GM23338 (cell line): ENCODE measurements around the gene IGLL5. TPM values are rescaled to one million over a fixed set of nuclear protein-coding genes. Genes with fewer than 3 reads are reported as not detected.

Experiments used
- ATAC-seq: fragments of 200-7000 bp; cut with Tn5 transposase; 3 replicates; pipeline ENCODE4 v1.9.1; 2020
- DNase-seq: peaks from one replicate; pipeline ENCODE4 v3.0.0-alpha.2; 2015; ENCODE audit warnings: low spot score
- H2AFZ ChIP-seq: fragments of 200-600 bp; sonication (generic); 2 replicates; pipeline ENCODE4 v1.8.0; 2016; ENCODE audit warnings: antibody characterized with exemption, mild to moderate bottlenecking, moderate library complexity
- H3F3A ChIP-seq: fragments of 200-600 bp; sonication (generic); replicated peaks from 2 replicates; pipeline ENCODE4 v1.8.0; 2017; ENCODE audit warnings: antibody characterized with exemption, mixed run types, low read depth
- H3K27ac ChIP-seq: fragments of 200-600 bp; sonication (generic); 2 replicates; pipeline ENCODE4 v1.6.1; 2016; ENCODE audit warnings: low read depth
- H3K27me3 ChIP-seq: fragments of 200-600 bp; sonication (generic); 2 replicates; pipeline ENCODE4 v1.8.0; 2016; ENCODE audit warnings: mild to moderate bottlenecking, mixed run types, moderate library complexity; ENCODE audit not compliant: insufficient read depth
- H3K36me3 ChIP-seq: fragments of 200-600 bp; sonication (generic); 2 replicates; pipeline ENCODE4 v1.8.0; 2016; ENCODE audit warnings: mild to moderate bottlenecking; ENCODE audit not compliant: insufficient read depth
- H3K4me1 ChIP-seq: fragments of 200-600 bp; sonication (generic); 2 replicates; pipeline ENCODE4 v1.8.0; 2016; ENCODE audit warnings: mild to moderate bottlenecking, moderate library complexity; ENCODE audit not compliant: insufficient read depth
- H3K4me2 ChIP-seq: fragments of 200-600 bp; sonication (generic); 2 replicates; pipeline ENCODE4 v1.7.1; 2017; ENCODE audit warnings: mixed run types
- H3K4me3 ChIP-seq: fragments of 200-600 bp; sonication (generic); 2 replicates; pipeline ENCODE4 v1.6.1; 2016; ENCODE audit warnings: mixed run types
- H3K79me2 ChIP-seq: fragments of 200-600 bp; sonication (generic); replicated peaks from 2 replicates; pipeline ENCODE4 v1.8.0; 2017; ENCODE audit warnings: mild to moderate bottlenecking; ENCODE audit not compliant: insufficient read depth
- H3K9me2 ChIP-seq: fragments of 200-600 bp; sonication (generic); 2 replicates; pipeline ENCODE4 v1.8.0; 2017; ENCODE audit not compliant: insufficient read depth
- H4K20me1 ChIP-seq: fragments of 200-600 bp; sonication (generic); replicated peaks from 2 replicates; pipeline ENCODE4 v1.8.0; 2017; ENCODE audit warnings: mild to moderate bottlenecking; ENCODE audit not compliant: insufficient read depth
- H3K27ac Mint-ChIP-seq: 2 replicates; pipeline ENCODE4 v1.8.0; 2020; ENCODE audit warnings: inconsistent platforms, mild to moderate bottlenecking, moderate library complexity, mixed read lengths
- H3K27me3 Mint-ChIP-seq: 3 replicates; pipeline ENCODE4 v1.8.0; 2022; ENCODE audit warnings: low read depth, mild to moderate bottlenecking, moderate library complexity, mixed read lengths, inconsistent platforms; ENCODE audit not compliant: insufficient read depth, poor library complexity
- H3K36me3 Mint-ChIP-seq: 3 replicates; pipeline ENCODE4 v1.8.0; 2021; ENCODE audit warnings: low read depth, mild to moderate bottlenecking, inconsistent platforms, moderate library complexity, mixed read lengths
- H3K4me1 Mint-ChIP-seq: 3 replicates; pipeline ENCODE4 v1.8.0; 2020; ENCODE audit warnings: mild to moderate bottlenecking, inconsistent platforms, mixed read lengths
- H3K4me3 Mint-ChIP-seq: 3 replicates; pipeline ENCODE4 v1.8.0; 2021; ENCODE audit warnings: moderate library complexity, mild to moderate bottlenecking, inconsistent platforms, mixed read lengths
- H3K9me3 Mint-ChIP-seq: 3 replicates; pipeline ENCODE4 v1.8.0; 2020; ENCODE audit warnings: moderate library complexity, mild to moderate bottlenecking, inconsistent platforms, mixed read lengths
- CREB1 ChIP-seq: fragments of 250-450 bp; sonication (Bioruptor Pico); IDR thresholded peaks from 2 replicates; pipeline ENCODE4 v1.5.0; 2020; ENCODE audit warnings: low read depth, mild to moderate bottlenecking, moderate library complexity
- EZH2 ChIP-seq: fragments of 200-600 bp; sonication (generic); IDR thresholded peaks from one replicate; pipeline ENCODE4 v1.8.0; 2017; ENCODE audit warnings: antibody characterized with exemption, mild to moderate bottlenecking, low read depth; ENCODE audit not compliant: unreplicated experiment
- JUNB ChIP-seq: IDR thresholded peaks from one replicate; pipeline ENCODE4 v1.6.1; 2016; ENCODE audit warnings: antibody characterized with exemption; ENCODE audit not compliant: unreplicated experiment
- NANOG ChIP-seq: IDR thresholded peaks from 2 replicates; pipeline ENCODE4 v1.6.1; 2016; ENCODE audit warnings: antibody characterized with exemption, borderline replicate concordance
- POLR2AphosphoS5 ChIP-seq: IDR thresholded peaks from 2 replicates; pipeline ENCODE4 v1.6.1; 2016; ENCODE audit warnings: antibody characterized with exemption, low read depth
- STAT1 ChIP-seq: IDR thresholded peaks from one replicate; pipeline ENCODE4 v1.6.1; 2016; ENCODE audit warnings: antibody characterized with exemption; ENCODE audit not compliant: unreplicated experiment
- ZNF114 ChIP-seq: fragments of 250-450 bp; sonication (Bioruptor Pico); IDR thresholded peaks from 2 replicates; pipeline ENCODE4 v1.5.0; 2020; ENCODE audit warnings: mild to moderate bottlenecking, moderate library complexity
- ZNF331 ChIP-seq: fragments of 250-450 bp; sonication (Bioruptor Pico); IDR thresholded peaks from 2 replicates; pipeline ENCODE4 v1.5.0; 2020; ENCODE audit warnings: low read depth, mild to moderate bottlenecking, moderate library complexity
- long read RNA-seq: library from polyadenylated mRNA; unstranded; transcript quantifications from one replicate; pipeline ENCODE4 v2.0.0, GENCODE V29; 2020; ENCODE audit not compliant: unreplicated experiment
- polyA plus RNA-seq: library from polyadenylated mRNA; unstranded; fragments of >200 nt; fragmentation: Nextera tagmentation; extraction: Ambion mirVana; gene quantifications from 2 replicates; pipeline ENCODE4 v1.2.1, GENCODE V29; 2016
- total RNA-seq: library from RNA; depleted of rRNA; stranded (reverse); fragments of >200 nt; shearing (Covaris generic); gene quantifications from 2 replicates; pipeline ENCODE4 v1.2.3, GENCODE V29; 2014; rRNA removed
- TF ChIP-seq, protein P1 (sequence below), 2 experiments: fragments of 200-600 bp in 1 of 2; sonication (generic) in 1 of 2; conservative IDR thresholded peaks; 2 replicates each; pipeline versions ENCODE4 v1.5.1 to v1.6.1; 2016 to 2017; ENCODE audit warnings: antibody characterized with exemption in 2 of 2, low read depth in 2 of 2, mild to moderate bottlenecking in 2 of 2, moderate library complexity in 1 of 2
- TF ChIP-seq, protein P2 (sequence below): IDR thresholded peaks from one replicate; pipeline ENCODE4 v1.6.1; 2018; ENCODE audit warnings: antibody characterized with exemption; ENCODE audit not compliant: unreplicated experiment
- TF ChIP-seq, protein P3 (sequence below): fragments of 250-450 bp; sonication (Bioruptor Pico); IDR thresholded peaks from 2 replicates; pipeline ENCODE4 v1.5.0; 2020; ENCODE audit warnings: mild to moderate bottlenecking, moderate library complexity

IGLL5 gene
- total RNA-seq (not detected in 2 replicates), polyA plus RNA-seq (not detected in 2 replicates)
- long read RNA-seq: 0 reads

DNA sequence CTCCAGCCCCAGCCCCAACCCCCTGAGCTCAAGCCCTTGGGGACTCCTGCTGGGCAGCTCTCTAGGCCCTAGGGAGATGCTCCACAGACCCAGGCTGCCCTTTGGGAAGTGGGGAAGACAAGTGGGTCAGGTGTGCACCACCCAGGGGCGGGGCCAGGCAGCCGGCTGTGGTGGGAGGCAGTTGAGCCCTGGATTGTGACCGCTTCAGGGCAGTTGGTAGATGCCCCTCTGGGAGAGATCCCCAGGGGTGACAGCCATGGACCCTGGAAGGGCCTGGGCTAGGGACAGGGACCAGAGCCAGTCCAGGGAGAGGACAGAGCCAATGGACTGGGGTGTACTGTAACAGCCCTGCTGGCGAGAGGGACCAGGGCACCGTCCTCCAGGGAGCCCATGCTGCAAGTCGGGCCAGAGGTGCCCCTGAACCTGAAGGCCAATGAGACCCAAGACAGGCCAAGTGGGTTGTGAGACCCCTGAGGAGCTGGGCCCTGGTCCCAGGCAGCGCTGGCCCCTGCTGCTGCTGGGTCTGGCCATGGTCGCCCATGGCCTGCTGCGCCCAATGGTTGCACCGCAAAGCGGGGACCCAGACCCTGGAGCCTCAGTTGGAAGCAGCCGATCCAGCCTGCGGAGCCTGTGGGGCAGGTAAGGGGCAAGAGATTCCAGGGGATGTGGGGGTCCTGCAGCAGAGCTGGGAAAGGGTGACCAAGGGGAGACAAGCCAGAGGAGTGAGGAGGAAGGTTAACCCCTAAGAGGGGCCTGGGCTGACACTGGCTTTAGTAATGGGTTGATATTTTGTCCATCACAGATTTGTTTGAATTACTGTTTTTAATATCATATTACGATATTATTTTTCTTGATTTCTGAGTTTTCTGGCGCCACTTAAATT is at the start of gene IGLL5:
Gene IGLL5, plus strand, starts transcription at position 196 of the 883 bp plus-strand sequence. Its CDS starts 238 bp downstream, at position 434.
- Mint-ChIP-seq H3K27me3 (peaks cover 34% of the 10 kb centered on the region), H3K27ac (no peak within 1 kb of the TSS), H3K36me3 (no peaks in the 10 kb centered on the region), H3K4me1 (no peaks in the 10 kb centered on the region), H3K4me3 (no peak within 1 kb of the TSS), H3K9me3 (no peaks in the 10 kb centered on the region; the same call in 2 of the 3 replicates)
- no peak within 1 kb of the TSS for H3K4me2 ChIP-seq
- H3K4me1 ChIP-seq: no peaks in the 10 kb centered on the region
- H3K4me3 ChIP-seq: no peak within 1 kb of the TSS
- TF ChIP-seq, protein P1, sequence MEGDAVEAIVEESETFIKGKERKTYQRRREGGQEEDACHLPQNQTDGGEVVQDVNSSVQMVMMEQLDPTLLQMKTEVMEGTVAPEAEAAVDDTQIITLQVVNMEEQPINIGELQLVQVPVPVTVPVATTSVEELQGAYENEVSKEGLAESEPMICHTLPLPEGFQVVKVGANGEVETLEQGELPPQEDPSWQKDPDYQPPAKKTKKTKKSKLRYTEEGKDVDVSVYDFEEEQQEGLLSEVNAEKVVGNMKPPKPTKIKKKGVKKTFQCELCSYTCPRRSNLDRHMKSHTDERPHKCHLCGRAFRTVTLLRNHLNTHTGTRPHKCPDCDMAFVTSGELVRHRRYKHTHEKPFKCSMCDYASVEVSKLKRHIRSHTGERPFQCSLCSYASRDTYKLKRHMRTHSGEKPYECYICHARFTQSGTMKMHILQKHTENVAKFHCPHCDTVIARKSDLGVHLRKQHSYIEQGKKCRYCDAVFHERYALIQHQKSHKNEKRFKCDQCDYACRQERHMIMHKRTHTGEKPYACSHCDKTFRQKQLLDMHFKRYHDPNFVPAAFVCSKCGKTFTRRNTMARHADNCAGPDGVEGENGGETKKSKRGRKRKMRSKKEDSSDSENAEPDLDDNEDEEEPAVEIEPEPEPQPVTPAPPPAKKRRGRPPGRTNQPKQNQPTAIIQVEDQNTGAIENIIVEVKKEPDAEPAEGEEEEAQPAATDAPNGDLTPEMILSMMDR (conservative IDR thresholded peaks at IDR 0.05; ENCODE audit: low read depth in 2 of 2): no peak
- TF ChIP-seq, protein P2, sequence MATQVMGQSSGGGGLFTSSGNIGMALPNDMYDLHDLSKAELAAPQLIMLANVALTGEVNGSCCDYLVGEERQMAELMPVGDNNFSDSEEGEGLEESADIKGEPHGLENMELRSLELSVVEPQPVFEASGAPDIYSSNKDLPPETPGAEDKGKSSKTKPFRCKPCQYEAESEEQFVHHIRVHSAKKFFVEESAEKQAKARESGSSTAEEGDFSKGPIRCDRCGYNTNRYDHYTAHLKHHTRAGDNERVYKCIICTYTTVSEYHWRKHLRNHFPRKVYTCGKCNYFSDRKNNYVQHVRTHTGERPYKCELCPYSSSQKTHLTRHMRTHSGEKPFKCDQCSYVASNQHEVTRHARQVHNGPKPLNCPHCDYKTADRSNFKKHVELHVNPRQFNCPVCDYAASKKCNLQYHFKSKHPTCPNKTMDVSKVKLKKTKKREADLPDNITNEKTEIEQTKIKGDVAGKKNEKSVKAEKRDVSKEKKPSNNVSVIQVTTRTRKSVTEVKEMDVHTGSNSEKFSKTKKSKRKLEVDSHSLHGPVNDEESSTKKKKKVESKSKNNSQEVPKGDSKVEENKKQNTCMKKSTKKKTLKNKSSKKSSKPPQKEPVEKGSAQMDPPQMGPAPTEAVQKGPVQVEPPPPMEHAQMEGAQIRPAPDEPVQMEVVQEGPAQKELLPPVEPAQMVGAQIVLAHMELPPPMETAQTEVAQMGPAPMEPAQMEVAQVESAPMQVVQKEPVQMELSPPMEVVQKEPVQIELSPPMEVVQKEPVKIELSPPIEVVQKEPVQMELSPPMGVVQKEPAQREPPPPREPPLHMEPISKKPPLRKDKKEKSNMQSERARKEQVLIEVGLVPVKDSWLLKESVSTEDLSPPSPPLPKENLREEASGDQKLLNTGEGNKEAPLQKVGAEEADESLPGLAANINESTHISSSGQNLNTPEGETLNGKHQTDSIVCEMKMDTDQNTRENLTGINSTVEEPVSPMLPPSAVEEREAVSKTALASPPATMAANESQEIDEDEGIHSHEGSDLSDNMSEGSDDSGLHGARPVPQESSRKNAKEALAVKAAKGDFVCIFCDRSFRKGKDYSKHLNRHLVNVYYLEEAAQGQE: no peak
- TF ChIP-seq NANOG (no peak), ZNF114 (CRISPR knock-in tag) (no peak), JUNB (no peak), STAT1 (no peak), EZH2 (no peak), POLR2AphosphoS5 (no peak), ZNF331 (CRISPR knock-in tag) (no peak), CREB1 (CRISPR knock-in tag) (no peak)
- TF ChIP-seq, protein P3, sequence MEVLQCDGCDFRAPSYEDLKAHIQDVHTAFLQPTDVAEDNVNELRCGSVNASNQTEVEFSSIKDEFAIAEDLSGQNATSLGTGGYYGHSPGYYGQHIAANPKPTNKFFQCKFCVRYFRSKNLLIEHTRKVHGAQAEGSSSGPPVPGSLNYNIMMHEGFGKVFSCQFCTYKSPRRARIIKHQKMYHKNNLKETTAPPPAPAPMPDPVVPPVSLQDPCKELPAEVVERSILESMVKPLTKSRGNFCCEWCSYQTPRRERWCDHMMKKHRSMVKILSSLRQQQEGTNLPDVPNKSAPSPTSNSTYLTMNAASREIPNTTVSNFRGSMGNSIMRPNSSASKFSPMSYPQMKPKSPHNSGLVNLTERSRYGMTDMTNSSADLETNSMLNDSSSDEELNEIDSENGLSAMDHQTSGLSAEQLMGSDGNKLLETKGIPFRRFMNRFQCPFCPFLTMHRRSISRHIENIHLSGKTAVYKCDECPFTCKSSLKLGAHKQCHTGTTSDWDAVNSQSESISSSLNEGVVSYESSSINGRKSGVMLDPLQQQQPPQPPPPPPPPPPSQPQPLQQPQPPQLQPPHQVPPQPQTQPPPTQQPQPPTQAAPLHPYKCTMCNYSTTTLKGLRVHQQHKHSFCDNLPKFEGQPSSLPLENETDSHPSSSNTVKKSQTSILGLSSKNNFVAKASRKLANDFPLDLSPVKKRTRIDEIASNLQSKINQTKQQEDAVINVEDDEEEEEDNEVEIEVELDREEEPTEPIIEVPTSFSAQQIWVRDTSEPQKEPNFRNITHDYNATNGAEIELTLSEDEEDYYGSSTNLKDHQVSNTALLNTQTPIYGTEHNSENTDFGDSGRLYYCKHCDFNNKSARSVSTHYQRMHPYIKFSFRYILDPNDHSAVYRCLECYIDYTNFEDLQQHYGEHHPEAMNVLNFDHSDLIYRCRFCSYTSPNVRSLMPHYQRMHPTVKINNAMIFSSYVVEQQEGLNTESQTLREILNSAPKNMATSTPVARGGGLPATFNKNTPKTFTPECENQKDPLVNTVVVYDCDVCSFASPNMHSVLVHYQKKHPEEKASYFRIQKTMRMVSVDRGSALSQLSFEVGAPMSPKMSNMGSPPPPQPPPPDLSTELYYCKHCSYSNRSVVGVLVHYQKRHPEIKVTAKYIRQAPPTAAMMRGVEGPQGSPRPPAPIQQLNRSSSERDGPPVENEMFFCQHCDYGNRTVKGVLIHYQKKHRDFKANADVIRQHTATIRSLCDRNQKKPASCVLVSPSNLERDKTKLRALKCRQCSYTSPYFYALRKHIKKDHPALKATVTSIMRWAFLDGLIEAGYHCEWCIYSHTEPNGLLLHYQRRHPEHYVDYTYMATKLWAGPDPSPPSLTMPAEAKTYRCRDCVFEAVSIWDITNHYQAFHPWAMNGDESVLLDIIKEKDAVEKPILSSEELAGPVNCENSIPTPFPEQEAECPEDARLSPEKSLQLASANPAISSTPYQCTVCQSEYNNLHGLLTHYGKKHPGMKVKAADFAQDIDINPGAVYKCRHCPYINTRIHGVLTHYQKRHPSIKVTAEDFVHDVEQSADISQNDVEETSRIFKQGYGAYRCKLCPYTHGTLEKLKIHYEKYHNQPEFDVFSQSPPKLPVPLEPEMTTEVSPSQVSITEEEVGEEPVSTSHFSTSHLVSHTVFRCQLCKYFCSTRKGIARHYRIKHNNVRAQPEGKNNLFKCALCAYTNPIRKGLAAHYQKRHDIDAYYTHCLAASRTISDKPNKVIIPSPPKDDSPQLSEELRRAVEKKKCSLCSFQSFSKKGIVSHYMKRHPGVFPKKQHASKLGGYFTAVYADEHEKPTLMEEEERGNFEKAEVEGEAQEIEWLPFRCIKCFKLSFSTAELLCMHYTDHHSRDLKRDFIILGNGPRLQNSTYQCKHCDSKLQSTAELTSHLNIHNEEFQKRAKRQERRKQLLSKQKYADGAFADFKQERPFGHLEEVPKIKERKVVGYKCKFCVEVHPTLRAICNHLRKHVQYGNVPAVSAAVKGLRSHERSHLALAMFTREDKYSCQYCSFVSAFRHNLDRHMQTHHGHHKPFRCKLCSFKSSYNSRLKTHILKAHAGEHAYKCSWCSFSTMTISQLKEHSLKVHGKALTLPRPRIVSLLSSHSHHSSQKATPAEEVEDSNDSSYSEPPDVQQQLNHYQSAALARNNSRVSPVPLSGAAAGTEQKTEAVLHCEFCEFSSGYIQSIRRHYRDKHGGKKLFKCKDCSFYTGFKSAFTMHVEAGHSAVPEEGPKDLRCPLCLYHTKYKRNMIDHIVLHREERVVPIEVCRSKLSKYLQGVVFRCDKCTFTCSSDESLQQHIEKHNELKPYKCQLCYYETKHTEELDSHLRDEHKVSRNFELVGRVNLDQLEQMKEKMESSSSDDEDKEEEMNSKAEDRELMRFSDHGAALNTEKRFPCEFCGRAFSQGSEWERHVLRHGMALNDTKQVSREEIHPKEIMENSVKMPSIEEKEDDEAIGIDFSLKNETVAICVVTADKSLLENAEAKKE (CRISPR knock-in tag): no peak
- no peaks in the 10 kb centered on the region for H3K9me2 ChIP-seq
- no peak within 1 kb of the TSS for H3K27ac ChIP-seq
- no peaks in the 10 kb centered on the region for H4K20me1 ChIP-seq
- peaks cover 84% of the 10 kb centered on the region for H3K27me3 ChIP-seq
- ATAC-seq (no peak; the same call in 2 of the 3 replicates), DNase-seq (no peak)
- no peaks in the 10 kb centered on the region for H3K36me3 ChIP-seq
- H3F3A ChIP-seq: no peaks in the 10 kb centered on the region
- no peaks in the 10 kb centered on the region for H3K79me2 ChIP-seq
- H2AFZ ChIP-seq: no peak within 1 kb of the TSS
